K562 treated with DMSO at 1 percent for 24 hours (cell line): Measurements from ENCODE around the gene HSPB1. TPM values are rescaled to one million over a fixed set of nuclear protein-coding genes. Genes with fewer than 3 reads are reported as not detected.

Source experiments
- total RNA-seq: library from RNA; unstranded; fragments of 300-600 nt; gene quantifications from 2 replicates; pipeline ENCODE4 v1.2.3, GENCODE V29; 2022; ENCODE audit warnings: low read depth; ENCODE audit not compliant: insufficient read depth

HSPB1 gene
- 734 and 824 TPM in 2 replicates for total RNA-seq

DNA sequence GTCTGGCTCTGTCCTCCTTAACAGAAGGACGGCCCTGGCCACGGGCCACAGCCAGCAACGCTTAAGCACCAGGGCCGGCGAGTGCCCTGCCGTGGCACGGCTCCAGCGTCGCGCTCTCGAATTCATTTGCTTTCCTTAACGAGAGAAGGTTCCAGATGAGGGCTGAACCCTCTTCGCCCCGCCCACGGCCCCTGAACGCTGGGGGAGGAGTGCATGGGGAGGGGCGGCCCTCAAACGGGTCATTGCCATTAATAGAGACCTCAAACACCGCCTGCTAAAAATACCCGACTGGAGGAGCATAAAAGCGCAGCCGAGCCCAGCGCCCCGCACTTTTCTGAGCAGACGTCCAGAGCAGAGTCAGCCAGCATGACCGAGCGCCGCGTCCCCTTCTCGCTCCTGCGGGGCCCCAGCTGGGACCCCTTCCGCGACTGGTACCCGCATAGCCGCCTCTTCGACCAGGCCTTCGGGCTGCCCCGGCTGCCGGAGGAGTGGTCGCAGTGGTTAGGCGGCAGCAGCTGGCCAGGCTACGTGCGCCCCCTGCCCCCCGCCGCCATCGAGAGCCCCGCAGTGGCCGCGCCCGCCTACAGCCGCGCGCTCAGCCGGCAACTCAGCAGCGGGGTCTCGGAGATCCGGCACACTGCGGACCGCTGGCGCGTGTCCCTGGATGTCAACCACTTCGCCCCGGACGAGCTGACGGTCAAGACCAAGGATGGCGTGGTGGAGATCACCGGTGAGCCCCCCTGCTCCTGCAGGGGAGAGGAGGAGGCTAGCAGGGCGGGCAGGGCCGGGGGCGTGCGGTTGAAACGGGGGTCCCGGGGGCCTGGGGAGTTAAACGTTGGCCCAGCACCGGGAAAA, at the start of gene HSPB1:
Gene HSPB1 (plus strand): TSS at position 327 of the 855 bp plus-strand sequence. CDS start 40 bp downstream, at position 367.

Other genes with a start within 250 kb of the HSPB1 start
- 0.94 and 1.1 TPM in 2 replicates for gene SRRM3, start 100.8 kb upstream of the HSPB1 start, total RNA-seq
- 135 and 146 TPM in 2 replicates for gene YWHAG, start 56.3 kb downstream of the HSPB1 start, total RNA-seq
- gene SSC4D, start 107.0 kb downstream of the HSPB1 start, total RNA-seq, result 13.5 and 16.9 TPM in 2 replicates
- 11.1 and 12.2 TPM in 2 replicates for gene ZP3, start 122.3 kb downstream of the HSPB1 start, total RNA-seq
- gene DTX2, start 159.0 kb downstream of the HSPB1 start, total RNA-seq, result 59.7 and 62.8 TPM in 2 replicates
- not detected in 2 replicates for gene UPK3B, start 207.9 kb downstream of the HSPB1 start, total RNA-seq
- gene SPDYE16, start 240.6 kb downstream of the HSPB1 start, total RNA-seq, result not detected in 2 replicates